Neural progenitor cell (in vitro differentiated cells): ENCODE measurements around the gene PYDC2. TPM values are rescaled to one million over a fixed set of nuclear protein-coding genes. Genes with fewer than 3 reads are reported as not detected.

Experiments used
- DNase-seq: peaks from one replicate; pipeline ENCODE4 v3.0.0-alpha.2; 2016; ENCODE audit warnings: low spot score
- H2AFZ ChIP-seq: fragments of 200-600 bp; sonication (generic); replicated peaks from 2 replicates; pipeline ENCODE4 v1.6.1; 2016; ENCODE audit warnings: antibody characterized with exemption
- H3F3A ChIP-seq: fragments of 200-600 bp; sonication (generic); 2 replicates; pipeline ENCODE4 v1.6.1; 2016; ENCODE audit warnings: antibody characterized with exemption, low read depth
- H3K27ac ChIP-seq: fragments of 200-600 bp; sonication (generic); 2 replicates; pipeline ENCODE4 v1.5.1; 2016; ENCODE audit warnings: mild to moderate bottlenecking
- H3K27me3 ChIP-seq: fragments of 200-600 bp; sonication (generic); 2 replicates; pipeline ENCODE4 v1.6.1; 2016; ENCODE audit warnings: mild to moderate bottlenecking, moderate library complexity
- H3K36me3 ChIP-seq: fragments of 200-600 bp; sonication (generic); 2 replicates; pipeline ENCODE4 v1.5.1; 2016
- H3K4me1 ChIP-seq: fragments of 200-600 bp; sonication (generic); 2 replicates; pipeline ENCODE4 v1.6.1; 2016; ENCODE audit warnings: mixed run types
- H3K4me2 ChIP-seq: fragments of 200-600 bp; sonication (generic); 2 replicates; pipeline ENCODE4 v1.6.1; 2016
- H3K4me3 ChIP-seq: fragments of 200-600 bp; sonication (generic); 2 replicates; pipeline ENCODE4 v1.5.1; 2016
- H3K79me2 ChIP-seq: fragments of 200-600 bp; sonication (generic); 2 replicates; pipeline ENCODE4 v1.6.1; 2016; ENCODE audit warnings: low read depth
- H3K9ac ChIP-seq: fragments of 200-600 bp; sonication (generic); 2 replicates; pipeline ENCODE4 v1.6.1; 2016
- H3K9me3 ChIP-seq: fragments of 200-600 bp; sonication (generic); 2 replicates; pipeline ENCODE4 v1.5.1; 2016; ENCODE audit warnings: low read depth
- H4K20me1 ChIP-seq: fragments of 200-600 bp; sonication (generic); 2 replicates; pipeline ENCODE4 v1.6.1; 2016; ENCODE audit warnings: low read depth
- H3K27ac Mint-ChIP-seq: 3 replicates; pipeline ENCODE4 v1.8.0; 2021; ENCODE audit warnings: mixed read lengths
- H3K27me3 Mint-ChIP-seq: 2 replicates; pipeline ENCODE4 v1.8.0; 2022; ENCODE audit warnings: low read depth, mild to moderate bottlenecking, inconsistent platforms, moderate library complexity, mixed read lengths; ENCODE audit not compliant: insufficient read depth
- H3K36me3 Mint-ChIP-seq: 3 replicates; pipeline ENCODE4 v1.8.0; 2021; ENCODE audit warnings: mixed read lengths
- H3K4me1 Mint-ChIP-seq: 3 replicates; pipeline ENCODE4 v1.8.0; 2021; ENCODE audit warnings: mixed read lengths
- H3K4me3 Mint-ChIP-seq: 3 replicates; pipeline ENCODE4 v1.8.0; 2021; ENCODE audit warnings: mild to moderate bottlenecking, moderate library complexity, mixed read lengths
- H3K9me3 Mint-ChIP-seq: 3 replicates; pipeline ENCODE4 v1.8.0; 2020; ENCODE audit warnings: mixed read lengths
- CTCF ChIP-seq: fragments of 200-600 bp; sonication (generic); IDR thresholded peaks from 2 replicates; pipeline ENCODE4 v1.5.1; 2017; ENCODE audit warnings: antibody characterized with exemption, mild to moderate bottlenecking
- EZH2 ChIP-seq: fragments of 200-600 bp; sonication (generic); IDR thresholded peaks from 2 replicates; pipeline ENCODE4 v1.6.1; 2017; ENCODE audit warnings: antibody characterized with exemption, mild to moderate bottlenecking, moderate library complexity
- EZH2phosphoT487 ChIP-seq: fragments of 200-600 bp; sonication (generic); IDR thresholded peaks from 2 replicates; pipeline ENCODE4 v1.6.1; 2017; ENCODE audit warnings: antibody characterized with exemption
- total RNA-seq: library from RNA; depleted of rRNA; stranded (reverse); fragments of >200 nt; gene quantifications from 2 replicates; pipeline ENCODE4 v1.2.3, GENCODE V29; 2015; ENCODE audit warnings: low replicate concordance

The PYDC2 gene
- total RNA-seq, 1 donor from 2014 or later, result not detected

DNA sequence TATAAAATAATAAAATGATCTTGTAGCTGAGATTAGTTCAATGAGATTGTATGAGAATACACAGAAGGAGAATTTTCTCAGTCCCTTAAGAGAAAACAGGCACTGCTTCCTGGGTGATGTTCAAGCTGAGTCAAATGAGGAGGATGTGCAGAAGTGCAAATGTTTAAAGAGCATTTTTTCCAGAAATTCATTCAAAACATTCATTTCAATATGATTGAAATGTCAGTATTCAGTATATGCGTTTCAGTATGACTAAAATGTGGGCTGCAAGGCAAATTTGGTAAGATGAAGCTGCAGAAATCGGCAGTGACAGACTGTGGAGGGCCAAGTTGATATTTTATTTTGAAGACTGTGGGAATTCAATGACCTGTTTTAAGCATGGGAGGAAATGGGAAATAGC lies 19.3 kb upstream of the PYDC2 start:
- Mint-ChIP-seq H3K27me3 (no peaks in the 10 kb centered on the region), H3K27ac (no peak overlapping the region), H3K4me1 (no peaks in the 10 kb centered on the region), H3K9me3 (no peaks in the 10 kb centered on the region), H3K36me3 (no peaks in the 10 kb centered on the region), H3K4me3 (no peak overlapping the region)
- Histone ChIP-seq H3K79me2 (no peaks in the 10 kb centered on the region), H3K36me3 (no peaks in the 10 kb centered on the region), H2AFZ (no peak overlapping the region), H3K27ac (no peak overlapping the region), H3K9me3 (no peaks in the 10 kb centered on the region), H3K4me1 (no peaks in the 10 kb centered on the region), H3K4me2 (no peak overlapping the region), H4K20me1 (no peaks in the 10 kb centered on the region), H3K9ac (no peak overlapping the region), H3F3A (no peaks in the 10 kb centered on the region), H3K4me3 (no peak overlapping the region), H3K27me3 (no peaks in the 10 kb centered on the region)
- TF ChIP-seq EZH2, result no peak
- no peak for TF ChIP-seq EZH2phosphoT487
- no peak for TF ChIP-seq CTCF
- no peak for DNase-seq

DNA sequence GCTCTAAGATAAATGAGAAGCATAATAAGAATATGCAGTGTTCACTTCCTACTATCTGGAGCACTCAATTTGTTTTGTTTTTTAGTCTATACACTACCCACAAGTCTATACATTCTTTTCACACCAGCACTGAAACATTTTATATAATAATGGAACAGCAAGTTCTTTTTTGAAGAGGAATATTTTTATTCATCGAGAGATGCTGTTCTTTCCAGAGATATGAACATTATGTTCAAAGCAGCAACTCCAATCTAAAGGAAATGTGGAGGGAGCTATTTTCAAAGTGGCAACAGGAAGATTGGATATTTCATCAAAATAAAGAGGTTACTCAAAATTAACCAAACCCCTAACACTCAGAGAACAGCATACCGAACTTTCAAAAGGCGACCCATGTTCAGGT lies 16.4 kb upstream of the PYDC2 start:
- DNase-seq, result no peak
- no peak for TF ChIP-seq EZH2
- no peak for TF ChIP-seq EZH2phosphoT487
- no peak for TF ChIP-seq CTCF
- Histone ChIP-seq H3K27me3 (no peaks in the 10 kb centered on the region), H3K36me3 (no peaks in the 10 kb centered on the region), H3K9ac (no peak overlapping the region), H3K4me1 (peaks cover under 1% of the 10 kb centered on the region), H3F3A (peaks cover 4% of the 10 kb centered on the region), H3K9me3 (no peaks in the 10 kb centered on the region), H3K4me2 (no peak overlapping the region), H4K20me1 (no peaks in the 10 kb centered on the region), H3K4me3 (no peak overlapping the region), H2AFZ (no peak overlapping the region), H3K79me2 (no peaks in the 10 kb centered on the region), H3K27ac (no peak overlapping the region)
- Mint-ChIP-seq H3K27ac (no peak overlapping the region), H3K9me3 (peaks cover 10% of the 10 kb centered on the region), H3K27me3 (no peaks in the 10 kb centered on the region), H3K36me3 (no peaks in the 10 kb centered on the region), H3K4me1 (no peaks in the 10 kb centered on the region), H3K4me3 (no peak overlapping the region)

- Histone ChIP-seq H3K9ac (no peak overlapping the region), H3K79me2 (no peaks in the 10 kb centered on the region), H4K20me1 (no peaks in the 10 kb centered on the region), H3K4me1 (peaks cover 3% of the 10 kb centered on the region), H2AFZ (peak overlapping the region; percentile 57), H3F3A (peaks cover 8% of the 10 kb centered on the region), H3K9me3 (no peaks in the 10 kb centered on the region), H3K4me3 (no peak overlapping the region), H3K27ac (peak overlapping the region; percentile 64), H3K27me3 (no peaks in the 10 kb centered on the region), H3K4me2 (no peak overlapping the region), H3K36me3 (no peaks in the 10 kb centered on the region)
- no peak overlapping the region for H3K27ac Mint-ChIP-seq
- TF ChIP-seq EZH2phosphoT487 (no peak), CTCF (no peak), EZH2 (no peak)
- peaks cover 17% of the 10 kb centered on the region for H3K9me3 Mint-ChIP-seq
- H3K27me3 Mint-ChIP-seq, result no peaks in the 10 kb centered on the region
- no peak for DNase-seq
- no peaks in the 10 kb centered on the region for H3K4me1 Mint-ChIP-seq
- H3K36me3 Mint-ChIP-seq, result peaks cover 2% of the 10 kb centered on the region
- H3K4me3 Mint-ChIP-seq, result no peak overlapping the region
These were observed 11.7 kb upstream of the PYDC2 start for GRCh38 chr3:191449256-191449655.
